ENCODE measurements around the gene FGD6.

FGD6 gene

GRCh38 chr12:95083938-95084337, 133.3 kb downstream of the FGD6 start:
- Histone ChIP-seq H4K91ac (ENCODE audit: low read depth, low read length, poor library complexity) (no peak overlapping the region), H4K8ac (ENCODE audit: low read depth, low read length) (no peak overlapping the region), H3K4me3 (ENCODE audit: low read length in 2 of 2) (no peak overlapping the region), H3K4me1 (ENCODE audit: control insufficient read depth in 2 of 2, insufficient read depth in 1 of 2, low read depth in 1 of 2, low read length in 2 of 2) (peaks cover 2 to 15% of the 10 kb centered on the region in 2 donors), H3K4me2 (ENCODE audit: insufficient read depth, low read length, poor library complexity, severe bottlenecking) (no peak overlapping the region), H2BK5ac (ENCODE audit: low read length) (no peak overlapping the region), H2AFZ (ENCODE audit: low read length) (no peak overlapping the region), H3K18ac (ENCODE audit: low read length) (no peak overlapping the region), H2BK15ac (ENCODE audit: low read length) (no peak overlapping the region), H3K36me3 (replicated peaks in 1 of 2; ENCODE audit: control insufficient read depth in 2 of 2, insufficient read depth in 2 of 2, low read length in 2 of 2) (peaks cover 4 to 41% of the 10 kb centered on the region in 2 donors), H2BK120ac (ENCODE audit: low read depth, low read length) (no peak overlapping the region), H3K9me3 (replicated peaks in 1 of 2; ENCODE audit: control insufficient read depth in 2 of 2, insufficient read depth in 1 of 2, low read depth in 1 of 2, low read length in 2 of 2) (peaks cover 2 to 5% of the 10 kb centered on the region in 2 donors), H3K9ac (ENCODE audit: low read depth, low read length, poor library complexity) (no peak overlapping the region), H3K4ac (ENCODE audit: low read length) (no peak overlapping the region), H3K27ac (replicated peaks; ENCODE audit: low read length) (peak overlapping the region; percentile 96), H2AK5ac (ENCODE audit: low read depth, low read length) (no peak overlapping the region), H3K79me1 (ENCODE audit: low read depth, low read length) (peaks cover 2% of the 10 kb centered on the region), H2BK12ac (ENCODE audit: low read length) (no peak overlapping the region), H3K27me3 (ENCODE audit: control insufficient read depth in 3 of 3, insufficient read depth in 3 of 3, low read depth in 1 of 3, low read length in 3 of 3) (no peaks in the 10 kb centered on the region), H3K23ac (ENCODE audit: low read depth, low read length, poor library complexity) (no peak overlapping the region), H3K14ac (ENCODE audit: low read length) (no peak overlapping the region)
- peak; percentile 87 for DNase-seq (ENCODE audit: low spot score)
- WGBS, 2 donors (ENCODE audit: extremely low coverage in 2 of 2, insufficient read length in 2 of 2, insufficient replicate concordance in 1 of 2), result no CpG with 5 or more reads among the region's 4 CpGs

- Histone ChIP-seq H3K9me3 (replicated peaks in 1 of 2; ENCODE audit: control insufficient read depth in 2 of 2, insufficient read depth in 1 of 2, low read depth in 1 of 2, low read length in 2 of 2) (peaks cover 2 to 5% of the 10 kb centered on the region in 2 donors), H3K4me2 (ENCODE audit: insufficient read depth, low read length, poor library complexity, severe bottlenecking) (no peak overlapping the region), H3K4me1 (ENCODE audit: control insufficient read depth in 2 of 2, insufficient read depth in 1 of 2, low read depth in 1 of 2, low read length in 2 of 2) (peaks cover 2 to 15% of the 10 kb centered on the region in 2 donors), H3K27ac (replicated peaks; ENCODE audit: low read length) (peak overlapping the region; percentile 96), H3K36me3 (replicated peaks in 1 of 2; ENCODE audit: control insufficient read depth in 2 of 2, insufficient read depth in 2 of 2, low read length in 2 of 2) (peaks cover 4 to 36% of the 10 kb centered on the region in 2 donors), H4K8ac (ENCODE audit: low read depth, low read length) (no peak overlapping the region), H2BK15ac (ENCODE audit: low read length) (no peak overlapping the region), H4K91ac (ENCODE audit: low read depth, low read length, poor library complexity) (no peak overlapping the region), H2BK5ac (ENCODE audit: low read length) (no peak overlapping the region), H3K23ac (ENCODE audit: low read depth, low read length, poor library complexity) (no peak overlapping the region), H2BK12ac (ENCODE audit: low read length) (no peak overlapping the region), H2BK120ac (ENCODE audit: low read depth, low read length) (no peak overlapping the region), H3K9ac (ENCODE audit: low read depth, low read length, poor library complexity) (no peak overlapping the region), H3K14ac (ENCODE audit: low read length) (no peak overlapping the region), H3K27me3 (ENCODE audit: control insufficient read depth in 3 of 3, insufficient read depth in 3 of 3, low read depth in 1 of 3, low read length in 3 of 3) (no peaks in the 10 kb centered on the region), H3K4me3 (ENCODE audit: low read length in 2 of 2) (no peak overlapping the region), H3K79me1 (ENCODE audit: low read depth, low read length) (peaks cover 2% of the 10 kb centered on the region), H2AK5ac (ENCODE audit: low read depth, low read length) (no peak overlapping the region), H2AFZ (ENCODE audit: low read length) (no peak overlapping the region), H3K4ac (ENCODE audit: low read length) (no peak overlapping the region), H3K18ac (ENCODE audit: low read length) (no peak overlapping the region)
- no peak for DNase-seq (ENCODE audit: low spot score)
These were observed 133.8 kb downstream of the FGD6 start for GRCh38 chr12:95083471-95083870.

GRCh38 chr12:95077341-95077740, 139.9 kb downstream of the FGD6 start:
- H3K14ac ChIP-seq (ENCODE audit: low read length), result no peak overlapping the region
- H3K4ac ChIP-seq (ENCODE audit: low read length), result no peak overlapping the region
- H2BK120ac ChIP-seq (ENCODE audit: low read depth, low read length), result no peak overlapping the region
- no peak overlapping the region for H4K91ac ChIP-seq (ENCODE audit: low read depth, low read length, poor library complexity)
- DNase-seq (ENCODE audit: low spot score), result no peak
- H2BK15ac ChIP-seq (ENCODE audit: low read length), result no peak overlapping the region
- no peak overlapping the region for H3K4me3 ChIP-seq (ENCODE audit: low read length in 2 of 2)
- H3K18ac ChIP-seq (ENCODE audit: low read length), result no peak overlapping the region
- no peak overlapping the region for H4K8ac ChIP-seq (ENCODE audit: low read depth, low read length)
- no CpG with 5 or more reads among the region's 4 CpGs for WGBS, 2 donors (ENCODE audit: extremely low coverage in 2 of 2, insufficient read length in 2 of 2, insufficient replicate concordance in 1 of 2)
- no peak overlapping the region for H3K4me2 ChIP-seq (ENCODE audit: insufficient read depth, low read length, poor library complexity, severe bottlenecking)
- H3K27ac ChIP-seq (replicated peaks; ENCODE audit: low read length), result no peak overlapping the region
- no peak overlapping the region for H2BK12ac ChIP-seq (ENCODE audit: low read length)
- no peaks in the 10 kb centered on the region for H3K9me3 ChIP-seq (replicated peaks in 1 of 2; ENCODE audit: control insufficient read depth in 2 of 2, insufficient read depth in 1 of 2, low read depth in 1 of 2, low read length in 2 of 2)
- H3K23ac ChIP-seq (ENCODE audit: low read depth, low read length, poor library complexity), result no peak overlapping the region
- H2AK5ac ChIP-seq (ENCODE audit: low read depth, low read length), result no peak overlapping the region
- H3K79me1 ChIP-seq (ENCODE audit: low read depth, low read length), result peaks cover 5% of the 10 kb centered on the region
- H3K27me3 ChIP-seq (ENCODE audit: control insufficient read depth in 3 of 3, insufficient read depth in 3 of 3, low read depth in 1 of 3, low read length in 3 of 3), result no peaks in the 10 kb centered on the region
- H3K9ac ChIP-seq (ENCODE audit: low read depth, low read length, poor library complexity), result no peak overlapping the region
- no peak overlapping the region for H2AFZ ChIP-seq (ENCODE audit: low read length)
- H3K36me3 ChIP-seq (replicated peaks in 1 of 2; ENCODE audit: control insufficient read depth in 2 of 2, insufficient read depth in 2 of 2, low read length in 2 of 2), result peaks cover 0 to 22% of the 10 kb centered on the region in 2 donors
- no peak overlapping the region for H2BK5ac ChIP-seq (ENCODE audit: low read length)
- H3K4me1 ChIP-seq (ENCODE audit: control insufficient read depth in 2 of 2, insufficient read depth in 1 of 2, low read depth in 1 of 2, low read length in 2 of 2), result peaks cover 0 to 4% of the 10 kb centered on the region in 2 donors

GRCh38 chr12:95074766-95075165, 142.5 kb downstream of the FGD6 start:
- Histone ChIP-seq H4K8ac (ENCODE audit: low read depth, low read length) (no peak overlapping the region), H3K4ac (ENCODE audit: low read length) (no peak overlapping the region)
- WGBS, 2 donors (ENCODE audit: extremely low coverage in 2 of 2, insufficient read length in 2 of 2, insufficient replicate concordance in 1 of 2), result no CpG with 5 or more reads among the region's 5 CpGs

More at GRCh38 chr12:95074766-95075165, 142.5 kb downstream of the FGD6 start:
- H3K4me1 ChIP-seq (ENCODE audit: control insufficient read depth in 2 of 2, insufficient read depth in 1 of 2, low read depth in 1 of 2, low read length in 2 of 2), result peaks cover 0 to 4% of the 10 kb centered on the region in 2 donors
- H3K9ac ChIP-seq (ENCODE audit: low read depth, low read length, poor library complexity), result no peak overlapping the region
- no peak overlapping the region for H4K91ac ChIP-seq (ENCODE audit: low read depth, low read length, poor library complexity)
- no peak for DNase-seq (ENCODE audit: low spot score)
- H3K27ac ChIP-seq (replicated peaks; ENCODE audit: low read length), result no peak overlapping the region
- no peaks in the 10 kb centered on the region for H3K27me3 ChIP-seq (ENCODE audit: control insufficient read depth in 3 of 3, insufficient read depth in 3 of 3, low read depth in 1 of 3, low read length in 3 of 3)
- no peak overlapping the region for H3K4me2 ChIP-seq (ENCODE audit: insufficient read depth, low read length, poor library complexity, severe bottlenecking)
- no peak overlapping the region for H3K4me3 ChIP-seq (ENCODE audit: low read length in 2 of 2)
- H3K9me3 ChIP-seq (replicated peaks in 1 of 2; ENCODE audit: control insufficient read depth in 2 of 2, insufficient read depth in 1 of 2, low read depth in 1 of 2, low read length in 2 of 2), result no peaks in the 10 kb centered on the region
- no peak overlapping the region for H2AK5ac ChIP-seq (ENCODE audit: low read depth, low read length)
- no peak overlapping the region for H2BK5ac ChIP-seq (ENCODE audit: low read length)
- H3K23ac ChIP-seq (ENCODE audit: low read depth, low read length, poor library complexity), result no peak overlapping the region
- H2AFZ ChIP-seq (ENCODE audit: low read length), result no peak overlapping the region
- no peak overlapping the region for H2BK12ac ChIP-seq (ENCODE audit: low read length)
- no peak overlapping the region for H3K14ac ChIP-seq (ENCODE audit: low read length)
- H3K36me3 ChIP-seq (replicated peaks in 1 of 2; ENCODE audit: control insufficient read depth in 2 of 2, insufficient read depth in 2 of 2, low read length in 2 of 2), result peaks cover 0 to 18% of the 10 kb centered on the region in 2 donors
- peaks cover 4% of the 10 kb centered on the region for H3K79me1 ChIP-seq (ENCODE audit: low read depth, low read length)
- H2BK120ac ChIP-seq (ENCODE audit: low read depth, low read length), result no peak overlapping the region
- H3K18ac ChIP-seq (ENCODE audit: low read length), result no peak overlapping the region
- no peak overlapping the region for H2BK15ac ChIP-seq (ENCODE audit: low read length)

Measured in neuronal stem cell (in vitro differentiated cells).